HG03025 (cell line): ENCODE measurements around the gene RPL3.

Source experiments
- ATAC-seq: cut with Tn5 transposase; IDR thresholded peaks from one replicate; pipeline ENCODE4 v1.9.1; 2021; ENCODE audit warnings: mild to moderate bottlenecking, moderate library complexity; ENCODE audit not compliant: unreplicated experiment, low FRiP score

RPL3 gene

DNA sequence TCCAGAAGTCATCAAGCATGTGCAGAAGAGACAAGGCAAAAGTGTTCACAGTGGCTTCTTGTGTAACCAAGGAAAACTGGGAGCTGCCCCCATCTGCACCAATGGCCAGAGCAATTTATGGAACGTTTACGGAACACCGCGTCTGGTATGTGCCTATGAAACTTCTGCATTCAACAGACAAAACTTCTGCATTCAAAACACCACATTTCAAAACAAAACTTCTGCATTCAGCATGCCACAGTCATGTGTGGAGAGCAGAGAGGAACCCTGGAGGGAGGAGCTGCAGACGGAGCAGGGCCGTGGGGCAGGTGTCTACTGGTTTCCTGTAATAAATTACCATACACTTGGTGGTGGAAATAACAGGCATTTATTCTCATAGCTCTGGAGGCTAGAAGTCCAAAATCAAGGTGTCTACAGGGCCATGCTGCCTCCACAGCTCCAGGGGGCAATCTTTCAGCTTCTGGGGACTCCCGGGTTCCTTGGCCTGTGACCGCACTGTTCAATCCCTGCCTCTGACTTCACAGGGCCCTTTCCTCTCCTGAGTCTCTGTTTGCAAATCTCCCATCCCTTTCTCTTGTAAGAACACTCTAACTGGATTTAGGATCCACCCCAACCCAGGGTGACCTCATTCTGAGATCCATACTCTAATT lies 32.2 kb downstream of the RPL3 start:
- no peak for ATAC-seq

DNA sequence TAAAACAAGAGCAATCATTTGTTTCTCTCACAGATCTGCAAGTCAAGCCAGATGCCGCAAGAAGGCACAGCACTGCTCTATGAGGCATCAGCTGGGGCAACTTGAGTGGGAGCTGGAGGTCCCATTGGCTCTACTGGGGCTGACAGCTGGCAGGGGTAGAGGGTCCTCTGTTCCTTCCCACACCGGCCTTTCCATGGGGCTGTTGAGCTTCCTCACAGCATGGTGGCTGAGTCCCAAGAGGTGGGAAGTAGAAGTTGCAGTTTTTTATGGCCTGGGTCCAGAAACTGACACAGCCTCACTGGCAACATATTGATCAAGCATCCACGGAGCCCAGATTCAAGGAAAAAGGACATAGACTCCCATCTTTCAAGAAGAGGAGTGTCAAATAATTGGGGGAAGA lies 34.4 kb downstream of the RPL3 start:
- ATAC-seq = no peak

DNA sequence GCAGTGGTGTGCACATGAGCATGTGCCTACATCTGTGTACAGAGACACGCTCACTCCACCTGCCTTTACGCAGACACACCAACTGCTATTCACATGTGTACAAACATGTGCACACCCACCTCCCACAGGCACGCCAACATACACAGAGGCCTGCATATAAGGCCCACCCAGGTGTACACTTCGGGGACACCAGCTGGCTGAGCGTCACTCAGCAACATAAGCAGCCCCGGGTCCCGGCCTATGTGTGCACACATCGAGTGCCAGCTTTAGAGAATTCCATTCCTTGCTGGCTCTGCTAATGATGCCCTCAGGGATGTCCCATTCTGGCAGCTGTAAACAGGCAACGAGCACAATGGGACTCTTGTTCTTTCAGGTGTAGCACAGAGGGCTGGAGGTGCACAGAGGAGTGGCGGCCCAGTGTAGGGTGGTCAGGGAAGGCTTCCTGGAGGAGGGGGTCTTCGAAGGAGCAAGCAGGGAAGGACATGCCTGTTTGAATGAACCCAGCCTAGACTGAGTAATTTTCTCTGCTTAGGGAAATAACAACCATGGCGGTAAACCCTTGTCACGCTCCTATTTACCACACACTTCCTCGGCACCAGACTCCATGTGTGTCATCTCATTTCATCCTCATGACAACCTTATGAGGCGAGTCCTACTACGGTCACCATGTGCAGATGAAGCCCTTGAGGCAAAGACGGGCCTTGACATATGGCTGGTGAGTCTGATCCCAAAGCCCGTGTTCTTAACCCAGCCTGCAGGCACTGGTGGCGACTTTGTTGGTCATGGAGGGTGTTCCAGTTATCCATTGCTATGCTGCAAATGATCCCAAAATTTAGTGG lies 35.1 kb downstream of the RPL3 start:
- no peak for ATAC-seq

DNA sequence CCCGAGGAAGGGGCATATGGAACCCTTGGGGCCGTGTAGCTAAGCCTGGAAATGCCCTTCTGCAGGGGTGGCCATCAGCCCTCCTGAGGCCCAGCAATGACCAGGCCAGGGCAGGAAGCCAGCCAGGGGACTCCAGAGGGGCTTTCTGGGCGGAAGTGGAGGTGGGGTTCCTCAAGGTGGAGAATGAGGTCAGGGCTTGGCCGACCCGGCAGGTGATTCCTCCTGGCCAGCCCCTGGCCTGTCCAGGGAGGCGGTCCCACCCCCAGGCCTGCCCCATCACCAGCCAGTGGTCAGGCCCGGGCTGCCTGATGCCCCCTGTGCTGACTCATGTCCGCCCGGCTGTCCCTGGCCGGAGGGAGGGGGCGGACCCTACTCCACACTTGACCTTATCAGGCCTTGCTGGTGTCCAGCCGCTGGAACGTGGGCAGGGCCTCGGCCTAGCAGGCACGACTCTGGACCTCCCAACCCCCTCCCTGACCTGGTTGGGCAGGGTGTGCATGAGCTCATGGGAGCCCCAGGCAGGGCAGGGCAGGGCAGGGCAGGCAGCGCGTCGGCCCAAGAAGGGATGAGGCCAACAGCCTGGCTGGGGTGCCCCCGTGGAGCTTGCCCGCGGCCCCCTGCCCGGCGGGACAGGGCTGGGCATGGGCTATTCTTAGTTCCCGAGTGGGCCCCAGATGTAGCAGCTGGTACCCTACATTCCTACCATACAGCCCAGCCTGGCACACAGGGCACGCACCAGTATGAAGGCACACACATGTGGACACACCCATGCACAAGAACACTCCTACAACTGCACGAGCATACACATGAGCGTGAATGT lies 35.9 kb downstream of the RPL3 start:
- ATAC-seq = no peak

DNA sequence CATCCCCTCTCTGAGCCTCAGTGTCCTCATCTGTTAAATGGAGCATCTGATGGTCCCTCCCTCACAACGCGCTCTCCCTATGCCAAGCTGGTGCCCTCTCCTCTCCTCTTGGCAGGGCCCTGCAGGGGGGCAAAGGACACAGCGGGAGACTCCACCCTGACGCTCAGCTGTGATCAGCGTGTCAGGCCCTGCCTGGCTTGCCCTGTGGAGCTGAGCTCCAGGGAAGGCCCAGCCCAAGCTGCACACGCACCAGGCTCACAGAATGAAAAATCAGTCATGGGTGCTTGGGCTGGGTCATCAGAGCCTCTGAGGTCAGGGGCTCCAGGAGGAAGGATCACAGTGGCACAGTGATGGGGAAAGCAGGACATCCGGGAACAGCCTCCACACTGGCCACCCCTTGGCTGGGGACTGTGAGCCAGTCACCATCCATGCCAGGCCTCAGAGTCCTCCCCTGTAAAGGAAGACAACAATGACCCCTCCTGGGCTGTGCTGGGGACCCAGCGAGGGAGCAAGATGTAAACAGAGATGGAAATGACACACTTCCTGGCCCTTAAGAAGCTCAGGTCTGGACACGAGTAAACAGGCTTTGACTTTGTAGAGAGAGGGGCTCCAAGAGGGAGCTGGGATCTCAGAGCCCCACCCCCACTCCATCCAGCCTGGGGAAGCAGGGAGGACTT lies 36.6 kb downstream of the RPL3 start:
- no peak for ATAC-seq

DNA sequence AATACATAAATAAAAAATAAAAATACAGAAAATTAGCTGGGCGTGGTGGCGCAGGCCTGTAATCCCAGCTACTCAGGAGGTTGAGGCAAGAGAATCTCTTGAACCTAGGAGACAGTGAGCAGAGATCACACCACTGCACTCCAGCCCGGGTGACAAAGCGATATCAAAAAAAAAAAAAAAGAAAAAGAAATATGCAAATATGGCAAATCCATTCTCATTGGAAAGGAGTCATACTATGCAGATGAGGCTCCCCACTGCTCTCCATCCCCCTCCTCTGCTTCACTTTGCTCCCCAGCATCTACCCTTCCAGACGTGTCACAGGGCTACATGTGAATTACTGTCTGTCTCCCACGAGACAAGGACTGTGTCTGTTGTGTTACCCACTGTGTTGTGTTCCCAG lies 38.3 kb downstream of the RPL3 start:
- no peak for ATAC-seq

DNA sequence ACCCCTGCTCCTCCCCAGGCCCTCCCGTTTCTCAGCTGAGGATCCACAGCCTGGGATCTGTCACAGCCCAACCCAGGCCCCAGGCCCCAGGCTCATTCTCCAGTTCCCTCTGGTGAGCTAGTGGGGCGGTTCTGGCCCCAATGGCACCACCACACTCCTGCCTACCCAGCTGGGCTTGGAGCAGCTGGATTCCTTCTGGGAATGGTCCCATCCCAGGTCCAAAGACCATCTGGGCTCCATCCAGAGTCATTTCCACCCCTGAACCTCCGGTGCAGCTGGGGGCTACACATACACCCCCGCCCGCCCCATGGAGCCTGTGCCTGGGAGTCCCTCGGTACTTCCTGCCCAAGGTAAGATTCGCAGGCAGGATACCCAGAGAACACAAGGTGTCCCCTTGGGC lies 39.2 kb downstream of the RPL3 start:
- ATAC-seq = no peak

DNA sequence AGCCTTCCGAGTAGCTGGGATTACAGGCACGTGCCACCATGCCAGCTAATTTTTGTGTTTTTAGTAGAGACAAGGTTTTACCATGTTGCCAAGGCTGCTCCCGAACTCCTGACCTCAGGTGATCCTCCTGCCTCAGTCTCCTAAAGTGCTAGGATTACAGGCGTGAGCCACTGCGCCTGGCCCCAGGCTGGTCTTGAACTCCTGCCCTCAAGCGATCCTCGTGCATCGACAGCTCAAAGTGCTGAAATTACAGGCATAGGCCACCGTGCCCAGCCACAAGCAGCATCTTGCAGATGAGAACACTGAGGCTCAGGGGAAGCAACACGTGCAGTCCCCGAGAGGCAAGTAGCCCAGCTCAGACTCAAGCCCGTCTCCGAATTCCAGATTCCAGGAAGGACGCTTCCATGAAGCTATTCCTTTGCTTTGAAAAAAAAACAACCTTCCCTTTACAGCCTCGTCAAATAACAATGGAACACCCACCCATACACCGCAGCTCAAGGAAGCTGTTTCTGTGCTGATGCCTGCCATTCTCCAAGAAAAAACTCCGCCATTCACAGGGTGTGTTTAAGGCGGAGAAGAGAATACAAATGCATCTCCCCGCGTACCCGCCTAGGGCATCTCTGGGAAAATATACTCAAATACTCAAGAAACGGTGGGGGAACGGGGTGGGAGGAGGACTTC lies 40.1 kb downstream of the RPL3 start:
- no peak for ATAC-seq

DNA sequence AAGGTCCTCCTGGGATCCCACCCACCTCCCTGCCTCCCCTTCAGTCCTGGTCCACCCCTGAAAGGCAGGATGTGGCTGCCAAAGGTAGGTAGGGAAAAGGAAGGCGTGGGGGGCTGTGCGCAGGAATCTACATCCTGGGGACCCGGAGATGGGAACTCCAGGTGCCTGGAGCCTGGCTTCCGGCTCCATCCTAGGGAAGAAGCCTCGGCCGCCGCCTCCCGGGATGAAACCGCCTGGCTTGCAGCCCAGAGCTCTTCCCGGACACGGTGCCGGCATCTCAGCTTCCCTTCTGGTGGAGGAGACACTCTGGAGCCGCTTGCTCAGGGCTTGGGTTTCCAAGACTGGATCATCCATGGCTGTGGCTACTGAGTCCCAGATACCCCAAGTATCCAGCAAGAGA lies 41.4 kb downstream of the RPL3 start:
- ATAC-seq = no peak

DNA sequence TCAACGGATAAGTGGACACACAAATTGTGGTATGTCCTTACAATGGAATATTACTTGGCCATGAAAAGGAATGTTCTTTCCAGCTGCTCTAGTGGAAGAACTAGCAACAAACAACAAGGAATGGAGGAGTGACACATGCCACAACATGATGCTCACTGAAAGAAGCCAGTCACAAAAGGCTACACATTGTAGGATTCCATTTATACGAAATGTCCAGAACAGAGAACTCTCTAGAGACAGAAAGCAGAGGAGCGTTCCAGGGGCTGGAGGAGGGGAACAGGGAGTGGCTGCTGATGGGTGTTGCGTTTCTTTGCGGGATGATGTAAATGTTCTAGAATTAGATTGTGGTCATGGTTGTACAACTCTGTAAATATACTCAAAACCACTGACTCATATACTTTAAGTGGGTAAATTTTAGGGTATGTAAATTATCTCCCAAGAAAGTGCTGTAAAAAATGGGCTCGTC lies 42.2 kb downstream of the RPL3 start:
- ATAC-seq = no peak

DNA sequence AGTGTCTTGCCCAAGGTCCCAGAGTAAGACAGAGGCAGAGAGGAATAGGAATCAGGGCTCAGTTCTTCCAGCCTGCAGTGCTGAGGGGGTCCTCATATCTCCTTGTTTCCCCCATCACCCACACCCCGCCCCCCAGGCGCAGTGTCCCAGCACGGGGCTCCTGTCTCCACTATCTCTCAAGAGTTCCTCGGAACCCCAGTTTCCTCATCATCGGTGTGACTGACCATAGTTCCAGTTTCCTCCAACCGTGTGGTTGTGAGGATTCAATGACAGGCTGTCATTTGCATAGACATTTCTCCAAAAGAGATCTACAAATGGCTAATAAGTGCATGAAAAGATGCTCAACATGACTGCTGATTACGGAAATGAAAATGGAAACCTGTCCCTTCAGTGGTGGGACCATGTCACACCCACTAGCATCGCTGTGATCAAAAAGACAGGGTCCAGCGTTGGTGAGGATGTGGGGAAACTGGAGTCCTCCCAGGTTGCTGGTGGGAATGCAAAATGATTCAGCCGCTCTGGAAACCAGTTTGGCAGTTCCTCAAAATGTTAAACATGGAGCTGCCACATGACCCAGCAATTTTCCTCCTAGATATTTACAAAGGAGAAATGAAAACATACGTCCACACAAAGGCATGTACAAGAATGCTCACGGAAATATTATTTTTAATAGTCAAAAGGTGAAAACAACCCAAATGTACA lies 42.8 kb downstream of the RPL3 start:
- no peak for ATAC-seq

DNA sequence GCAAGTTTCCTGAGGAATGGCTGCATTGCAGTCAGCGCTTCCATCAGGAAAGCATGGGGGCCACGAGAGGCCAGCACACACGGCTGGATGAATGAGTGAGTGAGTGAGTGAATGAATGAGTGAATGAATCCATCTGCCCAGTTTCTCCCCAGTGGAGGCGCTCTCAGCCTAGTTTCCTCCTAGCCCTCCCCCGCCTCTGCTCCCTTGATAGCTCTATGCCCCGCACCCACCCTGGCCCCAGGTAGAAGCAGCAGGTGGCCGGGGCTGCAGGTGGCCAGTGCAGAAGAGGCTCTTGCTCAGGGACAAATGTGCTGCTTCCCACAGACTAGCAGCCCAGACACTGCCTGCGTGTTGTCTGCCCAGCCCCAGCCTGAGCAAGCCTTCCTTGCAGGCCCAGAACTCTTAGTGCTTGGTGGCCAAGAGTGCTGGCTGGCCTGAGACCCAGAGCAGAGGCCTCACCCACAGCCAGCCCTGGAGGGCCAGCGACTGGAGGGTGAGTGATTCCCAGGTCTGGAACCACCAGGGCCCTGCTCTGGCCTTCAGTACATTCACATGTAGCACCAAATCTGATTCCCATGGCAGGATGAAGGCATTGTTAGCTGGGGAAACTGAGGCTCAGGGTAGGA lies 43.5 kb downstream of the RPL3 start:
- ATAC-seq = no peak

DNA sequence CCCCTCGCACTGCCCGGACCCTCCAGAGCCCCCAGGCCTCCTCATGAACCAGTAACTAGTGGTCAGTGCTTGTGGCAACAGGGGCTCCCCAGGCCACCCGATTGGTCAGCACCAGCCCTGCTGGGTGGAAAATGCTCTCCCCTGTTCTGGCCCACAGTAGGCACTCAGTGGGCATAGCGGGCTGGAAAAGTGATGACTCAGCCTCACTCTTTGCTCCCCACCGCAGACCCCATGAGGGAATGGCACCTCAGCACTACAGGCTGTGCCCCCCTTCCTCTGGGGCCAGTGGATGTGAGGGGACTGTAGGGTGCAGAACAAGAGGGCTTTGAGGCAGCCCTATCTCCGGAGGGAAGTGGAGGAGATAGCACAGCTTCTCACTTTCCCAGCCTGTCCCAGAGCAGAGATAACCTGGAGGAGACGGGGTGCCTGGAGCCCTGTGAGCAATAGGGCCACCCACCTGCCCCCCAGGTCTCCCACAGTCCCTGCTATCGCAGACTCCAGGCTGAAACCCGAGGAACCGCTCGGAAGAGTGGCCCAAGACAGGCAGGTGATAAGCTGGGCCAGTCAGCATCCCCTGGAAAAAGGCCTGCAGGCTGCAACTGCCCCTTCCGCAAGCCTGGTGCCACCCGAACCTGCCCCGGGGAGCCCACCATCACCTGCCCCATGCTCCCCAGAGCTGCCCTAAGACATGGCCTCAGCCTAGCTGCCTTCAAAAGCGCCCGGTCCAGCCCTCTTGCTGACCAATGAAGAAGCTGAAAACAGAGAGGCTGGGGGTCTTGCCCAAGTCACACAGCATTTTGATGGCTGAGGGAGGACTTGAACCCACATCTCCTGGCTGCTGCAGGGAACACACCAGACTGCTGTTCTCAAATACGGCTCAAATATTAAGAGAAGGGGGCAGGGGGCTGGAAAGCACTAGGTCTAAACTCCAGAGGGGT lies 45.2 kb downstream of the RPL3 start:
- no peak for ATAC-seq

DNA sequence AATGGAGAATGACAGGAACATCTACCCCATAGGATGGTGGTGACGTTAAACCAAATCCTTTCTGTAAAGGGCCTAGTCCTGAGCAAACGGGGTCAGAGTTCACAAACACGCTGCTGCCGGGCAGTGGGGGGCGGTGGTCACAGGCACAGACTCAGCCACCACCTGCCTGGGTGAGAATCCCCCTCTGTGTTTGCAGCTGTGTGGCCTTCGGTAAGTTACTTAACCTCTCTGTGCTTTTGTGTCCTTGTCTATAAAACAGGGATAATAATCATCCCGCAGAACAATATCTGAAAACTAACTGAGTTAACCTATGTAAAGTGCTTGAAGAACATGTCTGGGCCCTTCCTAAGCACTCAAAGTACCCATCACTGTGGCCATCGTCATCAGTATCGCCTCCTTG lies 48.6 kb downstream of the RPL3 start:
- no peak for ATAC-seq

DNA sequence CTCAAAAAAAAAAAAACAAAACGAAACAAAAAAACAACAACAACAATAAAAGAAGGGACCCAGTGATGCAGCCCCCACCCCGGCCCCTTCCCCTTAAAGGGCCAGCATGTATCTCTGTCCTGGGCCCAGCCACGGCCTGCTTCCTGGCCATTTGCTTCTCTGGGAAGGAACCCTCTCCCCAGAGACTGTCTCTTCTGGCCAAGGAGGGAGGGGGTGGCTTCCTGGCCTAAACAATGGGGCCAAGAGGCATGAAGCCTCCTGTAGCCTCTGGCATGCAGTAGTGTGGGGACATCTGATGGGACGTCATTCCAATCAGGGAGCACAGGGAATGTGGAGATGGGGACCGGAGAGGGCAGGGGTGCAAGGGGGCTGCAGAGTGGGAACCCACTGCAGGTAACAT lies 49.1 kb downstream of the RPL3 start:
- no peak for ATAC-seq

DNA sequence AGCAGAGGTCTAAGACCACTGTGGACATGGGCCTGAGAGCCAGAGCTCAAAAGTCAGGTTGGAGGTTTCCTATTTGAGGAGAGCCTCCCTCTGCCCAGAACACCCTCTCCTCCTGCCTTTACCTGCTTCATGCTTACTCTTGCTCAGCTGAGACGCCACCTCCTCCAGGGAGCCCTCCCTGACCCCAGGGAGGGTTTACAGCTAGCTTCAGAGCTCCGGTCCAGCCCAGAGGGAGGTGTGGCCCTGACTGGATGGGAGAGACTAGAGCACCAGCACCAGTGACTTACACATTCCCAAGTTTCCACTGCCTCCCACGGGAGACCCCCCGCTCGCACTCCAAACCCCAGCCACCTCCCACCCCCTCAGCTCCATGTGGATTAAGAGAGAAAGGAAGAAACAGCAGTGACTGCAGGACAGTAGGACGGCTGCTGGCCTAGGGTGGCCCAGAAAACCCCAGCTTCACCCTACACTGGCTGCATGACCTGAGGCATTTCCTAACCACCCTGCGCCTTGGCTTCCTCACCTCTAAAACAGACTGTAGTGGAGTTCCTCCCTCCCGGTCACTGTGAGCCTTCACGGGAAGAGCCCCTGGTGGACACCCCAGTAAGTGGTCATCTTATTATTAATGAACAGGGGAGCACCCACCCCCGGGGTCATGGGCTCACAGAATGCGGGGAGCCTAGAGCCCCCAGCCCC lies 50.2 kb downstream of the RPL3 start:
- no peak for ATAC-seq

DNA sequence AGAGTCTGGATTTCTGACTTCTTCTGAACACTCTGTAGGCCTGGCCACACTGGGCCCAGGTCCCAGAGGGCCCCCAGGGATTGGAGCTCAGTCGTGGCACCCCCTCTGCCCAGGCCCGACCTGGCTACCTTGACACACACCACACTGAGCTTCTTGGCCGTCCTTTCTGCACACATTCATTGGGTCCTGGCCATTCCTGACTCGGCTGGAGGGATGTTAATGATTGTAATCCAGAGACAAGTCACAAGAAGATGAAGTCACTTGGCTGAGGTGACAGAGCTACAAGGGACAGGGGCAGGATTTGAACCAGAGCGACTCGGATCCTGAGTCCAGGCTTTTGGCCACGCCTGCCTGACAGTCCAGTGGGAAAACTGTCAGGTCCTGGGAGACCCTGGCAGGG lies 50.8 kb downstream of the RPL3 start:
- ATAC-seq = no peak
